Smooth muscle cell (in vitro differentiated cells): ENCODE data around the gene HSBP1. TPM values are rescaled to one million over a fixed set of nuclear protein-coding genes. Genes with fewer than 3 reads are reported as not detected.

Source experiments
- DNase-seq: peaks from one replicate; lab custom pipeline; 2025; ENCODE audit not compliant: unreplicated experiment; lab: John Stamatoyannopoulos, UW
- H2AFZ ChIP-seq: fragments of 200-600 bp; sonication (generic); 2 replicates; pipeline ENCODE4 v1.6.0; 2016; ENCODE audit warnings: antibody characterized with exemption, low read depth, mild to moderate bottlenecking
- H3F3A ChIP-seq: fragments of 200-600 bp; sonication (generic); 2 replicates; pipeline ENCODE4 v1.6.0; 2017; ENCODE audit warnings: antibody characterized with exemption, low read depth
- H3K27ac ChIP-seq: fragments of 200-600 bp; sonication (generic); 2 replicates; pipeline ENCODE4 v1.5.1; 2016; ENCODE audit warnings: low read depth, mild to moderate bottlenecking
- H3K27me3 ChIP-seq: fragments of 200-600 bp; sonication (generic); 2 replicates; pipeline ENCODE4 v1.6.1; 2016; ENCODE audit warnings: low read depth, mild to moderate bottlenecking
- H3K36me3 ChIP-seq: fragments of 200-600 bp; sonication (generic); 2 replicates; pipeline ENCODE4 v1.5.1; 2016; ENCODE audit warnings: low read depth
- H3K4me1 ChIP-seq: fragments of 200-600 bp; sonication (generic); 2 replicates; pipeline ENCODE4 v1.5.1; 2016; ENCODE audit warnings: low read depth
- H3K4me2 ChIP-seq: fragments of 200-600 bp; sonication (generic); 2 replicates; pipeline ENCODE4 v1.6.0; 2016; ENCODE audit warnings: mild to moderate bottlenecking
- H3K4me3 ChIP-seq: fragments of 200-600 bp; sonication (generic); 2 replicates; pipeline ENCODE4 v1.5.1; 2016; ENCODE audit warnings: mild to moderate bottlenecking
- H3K79me2 ChIP-seq: fragments of 200-600 bp; sonication (generic); 2 replicates; pipeline ENCODE4 v1.6.0; 2016; ENCODE audit warnings: low read depth, mild to moderate bottlenecking
- H3K9ac ChIP-seq: fragments of 200-600 bp; sonication (generic); 2 replicates; pipeline ENCODE4 v1.6.0; 2016; ENCODE audit warnings: low read depth
- H3K9me3 ChIP-seq: fragments of 200-600 bp; sonication (generic); replicated peaks from 2 replicates; pipeline ENCODE4 v1.5.1; 2016; ENCODE audit warnings: low read depth
- H4K20me1 ChIP-seq: fragments of 200-600 bp; sonication (generic); 2 replicates; pipeline ENCODE4 v1.6.0; 2016; ENCODE audit warnings: low read depth
- CTCF ChIP-seq: fragments of 200-600 bp; sonication (generic); IDR thresholded peaks from 2 replicates; pipeline ENCODE4 v1.5.1; 2017; ENCODE audit warnings: borderline replicate concordance, mild to moderate bottlenecking, antibody characterized with exemption; ENCODE audit not compliant: insufficient read depth, poor library complexity, severe bottlenecking
- WGBS: methylation state at CpG from one replicate; pipeline ENCODE4 v1.1.7; 2016; ENCODE audit warnings: low lambda C conversion rate; 5-methylcytosine and 5-hydroxymethylcytosine counted together
- polyA plus RNA-seq: library from polyadenylated mRNA; unstranded; fragments of >200 nt; fragmentation: Nextera tagmentation; extraction: Ambion mirVana; gene quantifications from 2 replicates; pipeline ENCODE4 v1.2.1, GENCODE V29; 2016
- total RNA-seq: library from RNA; depleted of rRNA; stranded (reverse); fragments of >200 nt; gene quantifications from 2 replicates; pipeline ENCODE4 v1.2.3, GENCODE V29; 2014

HSBP1 gene
- total and polyA plus RNA-seq, 2 experiments from 2014 or later, result 20.3 to 390 TPM

GRCh38 chr16:83802554-83803205 is 5.1 kb upstream of the HSBP1 start:
- 54% methylated on average over 11 of the region's 11 CpGs for WGBS
- H3K4me1 ChIP-seq, result peaks cover 6% of the 10 kb centered on the region
- no peak overlapping the region for H3K4me3 ChIP-seq
- H3K9ac ChIP-seq, result peak overlapping the region; percentile 57
- no peaks in the 10 kb centered on the region for H3K27me3 ChIP-seq
- peaks cover 5% of the 10 kb centered on the region for H3F3A ChIP-seq
- peak overlapping the region; percentile 19 for H3K27ac ChIP-seq
- H2AFZ ChIP-seq, result peak overlapping the region; percentile 83
- no peak for TF ChIP-seq CTCF
- DNase-seq, result no peak
- H3K36me3 ChIP-seq, result no peaks in the 10 kb centered on the region
- H3K9me3 ChIP-seq, result no peaks in the 10 kb centered on the region
- peak overlapping the region; percentile 64 for H3K4me2 ChIP-seq
- no peaks in the 10 kb centered on the region for H3K79me2 ChIP-seq
- H4K20me1 ChIP-seq, result no peaks in the 10 kb centered on the region

- Histone ChIP-seq H3K4me2 (no peak overlapping the region), H3K4me3 (no peak overlapping the region), H3K9ac (no peak overlapping the region), H4K20me1 (no peaks in the 10 kb centered on the region), H3K27me3 (no peaks in the 10 kb centered on the region), H2AFZ (no peak overlapping the region), H3K79me2 (peaks cover 7% of the 10 kb centered on the region), H3K36me3 (no peaks in the 10 kb centered on the region), H3F3A (peaks cover 5% of the 10 kb centered on the region), H3K9me3 (no peaks in the 10 kb centered on the region), H3K27ac (no peak overlapping the region), H3K4me1 (peaks cover 10% of the 10 kb centered on the region)
- TF ChIP-seq CTCF, result no peak
- DNase-seq, result no peak
- 95% methylated on average over 3 of the region's 3 CpGs for WGBS
These were observed 4.0 kb upstream of the HSBP1 start for GRCh38 chr16:83803811-83804210.

- Histone ChIP-seq H4K20me1 (peaks cover 5% of the 10 kb centered on the region), H3K27ac (no peak overlapping the region), H3K27me3 (no peaks in the 10 kb centered on the region), H3K4me3 (no peak overlapping the region), H3K9ac (no peak overlapping the region), H3F3A (peaks cover 5% of the 10 kb centered on the region), H3K4me2 (no peak overlapping the region), H3K36me3 (no peaks in the 10 kb centered on the region), H3K79me2 (peaks cover 13% of the 10 kb centered on the region), H2AFZ (no peak overlapping the region), H3K4me1 (peaks cover 15% of the 10 kb centered on the region), H3K9me3 (no peaks in the 10 kb centered on the region)
- 96% methylated on average over 5 of the region's 5 CpGs for WGBS
- no peak for TF ChIP-seq CTCF
- DNase-seq, result no peak
These were observed 3.4 kb upstream of the HSBP1 start for GRCh38 chr16:83804366-83804765.

- H3K36me3 ChIP-seq, result no peaks in the 10 kb centered on the region
- TF ChIP-seq CTCF, result no peak
- no peaks in the 10 kb centered on the region for H3K27me3 ChIP-seq
- no peak overlapping the region for H3K4me3 ChIP-seq
- H3K4me1 ChIP-seq, result peaks cover 18% of the 10 kb centered on the region
- H3K9ac ChIP-seq, result no peak overlapping the region
- no peaks in the 10 kb centered on the region for H3K9me3 ChIP-seq
- no peak overlapping the region for H2AFZ ChIP-seq
- no peak overlapping the region for H3K4me2 ChIP-seq
- peaks cover 20% of the 10 kb centered on the region for H4K20me1 ChIP-seq
- DNase-seq, result no peak
- 93% methylated on average over 5 of the region's 5 CpGs for WGBS
- H3K79me2 ChIP-seq, result peaks cover 23% of the 10 kb centered on the region
- H3F3A ChIP-seq, result peaks cover 5% of the 10 kb centered on the region
- no peak overlapping the region for H3K27ac ChIP-seq
These were observed 1.7 kb upstream of the HSBP1 start for GRCh38 chr16:83806036-83806435.
